AG04449 (cell line): ENCODE measurements around the gene ZG16.
"Not testable (repeated sequence)": the region's sequence is repeated elsewhere in the genome, so short reads cannot be mapped to it uniquely, and the experiment has no call there.

Experiments
- CTCF ChIA-PET: fragments of 350-600 bp; formaldehyde crosslinking; extraction: SDS; loops from one replicate; lab custom pipeline; 2021; ENCODE audit warnings: antibody characterized with exemption; lab: Yijun Ruan, JAX
- POLR2A ChIA-PET: fragments of 400-600, 350-600 bp; formaldehyde crosslinking; extraction: SDS; loops from one replicate; lab custom pipeline; 2020; ENCODE audit warnings: antibody characterized with exemption, inconsistent platforms; lab: Yijun Ruan, JAX
- DNase-seq: peaks from one replicate; pipeline ENCODE4 v3.0.0-alpha.2; 2010; ENCODE audit warnings: low read depth, low spot score
- H3K4me3 ChIP-seq: 2 replicates; pipeline ENCODE4 v1.5.1; 2011; ENCODE audit warnings: low read depth, mild to moderate bottlenecking, control low read depth, low read length
- TF ChIP-seq, protein P1 (sequence below): IDR thresholded peaks from one replicate; pipeline ENCODE4 v1.5.1; 2011; ENCODE audit warnings: mild to moderate bottlenecking, moderate library complexity, low read length, control low read depth, inconsistent platforms; ENCODE audit not compliant: insufficient read depth; ENCODE audit errors: missing control alignments

ZG16 gene

DNA sequence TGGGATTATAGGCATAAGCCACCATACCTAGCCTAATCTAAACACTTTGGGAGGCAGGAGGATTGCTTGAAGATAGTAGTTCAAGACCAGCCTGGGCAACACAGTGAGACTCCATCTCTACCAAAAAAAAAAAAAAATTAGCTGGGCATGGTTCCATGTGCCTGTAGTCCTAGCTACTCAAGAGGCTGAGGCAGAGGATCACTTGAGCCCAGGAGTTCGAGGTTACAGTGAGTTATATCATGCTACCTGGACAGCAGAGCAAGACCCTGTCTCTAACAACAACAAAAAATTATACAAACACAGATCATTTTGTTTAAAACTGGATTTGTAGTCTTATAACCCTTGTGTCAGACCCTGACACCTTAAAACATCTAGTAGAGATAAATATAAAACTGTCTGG lies 24.5 kb upstream of the ZG16 start:
- DNase-seq, result no peak
- no peak overlapping the region for H3K4me3 ChIP-seq
- POLR2A ChIA-PET, result no interaction called here
- CTCF ChIA-PET, result interaction anchor here (2.2 kb wide), 1 partner anchor 18 kb away, joined by 8 read pairs; no protein-coding TSS in a partner anchor
- TF ChIP-seq, protein P1, sequence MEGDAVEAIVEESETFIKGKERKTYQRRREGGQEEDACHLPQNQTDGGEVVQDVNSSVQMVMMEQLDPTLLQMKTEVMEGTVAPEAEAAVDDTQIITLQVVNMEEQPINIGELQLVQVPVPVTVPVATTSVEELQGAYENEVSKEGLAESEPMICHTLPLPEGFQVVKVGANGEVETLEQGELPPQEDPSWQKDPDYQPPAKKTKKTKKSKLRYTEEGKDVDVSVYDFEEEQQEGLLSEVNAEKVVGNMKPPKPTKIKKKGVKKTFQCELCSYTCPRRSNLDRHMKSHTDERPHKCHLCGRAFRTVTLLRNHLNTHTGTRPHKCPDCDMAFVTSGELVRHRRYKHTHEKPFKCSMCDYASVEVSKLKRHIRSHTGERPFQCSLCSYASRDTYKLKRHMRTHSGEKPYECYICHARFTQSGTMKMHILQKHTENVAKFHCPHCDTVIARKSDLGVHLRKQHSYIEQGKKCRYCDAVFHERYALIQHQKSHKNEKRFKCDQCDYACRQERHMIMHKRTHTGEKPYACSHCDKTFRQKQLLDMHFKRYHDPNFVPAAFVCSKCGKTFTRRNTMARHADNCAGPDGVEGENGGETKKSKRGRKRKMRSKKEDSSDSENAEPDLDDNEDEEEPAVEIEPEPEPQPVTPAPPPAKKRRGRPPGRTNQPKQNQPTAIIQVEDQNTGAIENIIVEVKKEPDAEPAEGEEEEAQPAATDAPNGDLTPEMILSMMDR, result no peak

DNA sequence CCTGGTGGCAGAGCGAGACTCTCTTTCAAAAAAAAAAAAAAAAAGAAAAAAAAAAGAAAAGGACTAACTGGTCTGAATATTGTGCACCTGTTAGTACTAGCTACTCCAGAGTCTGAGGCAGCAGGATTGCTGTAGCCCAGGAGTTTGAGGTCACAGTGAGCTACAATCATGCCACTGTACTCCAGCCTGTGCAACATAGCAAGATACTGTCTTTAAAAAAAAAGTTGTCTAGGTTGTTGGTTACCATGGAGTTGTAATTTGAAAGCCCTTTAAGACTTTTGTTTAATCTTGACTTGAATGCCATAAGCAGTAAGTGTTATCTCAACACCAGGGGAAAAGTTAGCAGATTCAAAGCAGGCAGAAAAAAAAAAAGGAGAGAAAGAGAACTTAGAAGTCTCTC lies 21.4 kb upstream of the ZG16 start:
- no peak overlapping the region for H3K4me3 ChIP-seq
- ChIA-PET POLR2A (no interaction called here), CTCF (interaction anchor here (0.6 to 2.9 kb wide), 4 partner anchors 13 to 266 kb away, joined by 3 to 9 read pairs (median 6); no protein-coding TSS in a partner anchor)
- TF ChIP-seq, protein P1, result no peak
- no peak for DNase-seq

DNA sequence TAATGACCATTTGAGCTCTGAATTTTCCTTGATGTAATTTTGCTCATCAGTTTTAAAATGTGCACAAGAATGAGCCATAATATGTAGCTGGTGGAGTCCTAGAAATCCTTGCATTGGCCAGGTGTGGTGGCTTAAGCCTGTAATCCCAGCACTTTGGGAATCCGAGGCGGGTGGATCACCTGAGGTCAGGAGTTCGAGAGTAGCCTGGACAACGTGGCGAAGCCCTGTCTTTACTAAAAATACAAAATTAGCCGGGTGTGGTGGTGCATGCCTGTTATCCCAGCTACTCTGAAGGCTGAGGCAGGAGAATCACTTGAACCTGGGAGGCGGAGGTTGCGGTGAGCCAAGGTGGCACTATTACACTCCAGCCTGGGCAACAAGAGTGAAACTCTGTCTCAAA lies 21.0 kb upstream of the ZG16 start:
- H3K4me3 ChIP-seq, DNase-seq, POLR2A ChIA-PET: not testable (repeated sequence)
- CTCF ChIA-PET, result interaction anchor here (0.6 to 2.9 kb wide), 4 partner anchors 13 to 265 kb away, joined by 3 to 9 read pairs (median 6); no protein-coding TSS in a partner anchor

DNA sequence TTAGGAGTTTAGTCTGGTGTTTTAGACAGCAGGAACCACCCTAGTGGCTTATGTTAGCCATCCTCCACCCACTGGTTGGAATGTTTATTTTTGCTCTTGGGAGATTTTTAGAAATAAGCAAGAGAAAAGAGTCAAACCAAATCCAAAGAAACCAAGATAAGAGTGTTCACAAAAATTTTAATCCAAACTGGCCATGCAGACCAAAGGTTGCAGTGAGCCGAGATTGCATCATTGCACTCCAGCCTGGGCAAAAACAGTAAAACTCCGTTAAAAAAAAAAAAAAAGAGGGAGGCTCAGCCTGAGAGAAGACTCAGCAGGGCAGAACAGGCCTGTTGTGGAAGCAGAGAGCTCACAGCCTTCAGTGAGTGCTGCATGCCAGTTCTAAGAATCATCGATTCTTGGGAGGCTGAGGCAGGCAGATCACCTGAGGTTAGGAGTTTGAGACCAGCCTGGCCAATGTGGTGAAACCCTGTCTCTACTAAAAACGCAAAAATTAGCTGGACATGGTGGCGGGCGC lies 20.0 kb upstream of the ZG16 start:
- TF ChIP-seq, protein P1, result no peak
- POLR2A ChIA-PET, result no interaction called here
- H3K4me3 ChIP-seq, result no peak overlapping the region
- CTCF ChIA-PET, result interaction anchor here (0.6 to 2.9 kb wide), 4 partner anchors 13 to 36 kb away, joined by 3 to 9 read pairs (median 6); no protein-coding TSS in a partner anchor
- DNase-seq, result peak; percentile 7

DNA sequence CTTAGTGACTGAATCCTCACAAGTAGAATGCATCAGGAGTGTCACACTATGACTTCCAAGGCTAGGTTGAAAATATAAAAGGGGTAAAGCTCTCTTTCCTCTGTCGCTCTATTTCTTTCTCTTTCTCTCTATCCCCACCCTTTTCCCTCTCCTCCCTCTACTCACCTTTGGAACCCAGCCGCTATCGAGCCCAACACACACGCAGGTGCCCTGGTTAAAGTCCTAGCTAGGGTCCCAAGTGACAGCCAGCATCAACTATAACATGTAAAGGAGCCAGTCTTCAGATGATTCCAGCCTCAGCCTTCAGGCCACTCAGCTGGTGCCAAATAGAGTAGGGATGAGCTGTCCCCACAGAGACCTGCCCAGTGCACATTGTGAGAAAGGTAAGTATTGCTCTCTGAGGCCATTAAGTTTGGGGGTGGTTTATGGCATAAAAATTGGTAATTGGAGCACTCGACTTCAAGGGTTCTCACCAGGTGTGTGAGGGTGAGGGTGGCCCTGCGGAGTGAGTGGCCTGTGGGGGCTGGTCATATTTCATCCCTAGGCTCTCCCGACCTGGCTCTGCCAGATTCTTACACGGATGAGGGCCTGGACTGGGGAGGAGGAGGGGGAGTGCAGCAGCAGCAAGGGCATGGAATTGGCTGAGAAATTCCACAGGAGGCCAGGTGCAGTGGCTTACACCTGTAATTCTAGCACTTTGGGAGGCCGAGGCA lies 17.3 kb upstream of the ZG16 start:
- TF ChIP-seq, protein P1, result no peak
- POLR2A ChIA-PET, result interaction anchor here (0.7 kb wide), 1 partner anchor 672 kb away, joined by 4 read pairs; no protein-coding TSS in a partner anchor
- no peak for DNase-seq
- no peak overlapping the region for H3K4me3 ChIP-seq
- CTCF ChIA-PET, result interaction anchor here (1.4 kb wide), 1 partner anchor 9 kb away, joined by 7 read pairs; no protein-coding TSS in a partner anchor

DNA sequence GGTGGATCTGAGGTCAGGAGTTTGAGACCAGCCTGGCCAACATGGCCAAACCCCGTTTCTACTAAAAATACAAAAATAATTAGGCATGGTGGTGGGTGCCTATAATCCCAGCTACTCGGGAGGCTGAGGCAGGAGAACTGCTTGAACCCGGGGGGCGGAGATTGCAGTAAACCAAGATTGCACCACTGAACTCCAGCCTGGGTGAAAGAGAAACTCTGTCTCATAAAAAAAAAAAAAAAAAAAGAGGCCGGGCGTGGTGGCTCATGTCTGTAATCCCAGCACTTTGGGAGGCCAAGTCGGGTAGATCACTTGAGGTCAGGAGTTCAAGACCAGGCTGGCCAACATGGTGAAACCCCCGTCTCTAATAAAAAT lies 16.8 kb upstream of the ZG16 start:
- CTCF ChIA-PET, DNase-seq, H3K4me3 ChIP-seq: not testable (repeated sequence)
- POLR2A ChIA-PET, result interaction anchor here (0.7 kb wide), 1 partner anchor 672 kb away, joined by 4 read pairs; no protein-coding TSS in a partner anchor

DNA sequence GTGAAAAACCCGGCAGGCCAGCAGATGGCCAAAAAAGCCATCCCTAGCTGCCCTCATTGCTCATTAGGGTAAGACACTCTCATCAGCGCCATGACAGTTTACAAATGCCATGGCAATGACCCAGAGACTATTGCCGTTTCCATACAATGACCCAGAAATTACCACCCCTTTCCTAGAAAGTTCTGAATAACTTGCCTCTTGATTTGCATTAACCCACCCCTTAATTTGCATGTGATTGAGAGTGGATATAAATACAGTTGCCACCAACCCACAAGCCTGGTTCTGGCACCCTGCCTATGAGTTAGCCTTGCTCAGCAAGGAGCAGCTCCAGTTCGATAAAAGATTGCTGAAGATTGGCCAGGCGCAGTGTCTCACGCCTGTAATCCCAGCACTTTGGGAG lies 16.2 kb upstream of the ZG16 start:
- ChIA-PET CTCF (no interaction called here), POLR2A (no interaction called here)
- TF ChIP-seq, protein P1, result no peak
- DNase-seq, result no peak
- no peak overlapping the region for H3K4me3 ChIP-seq
